HUES6 (cell line): ENCODE measurements around the gene DMRT2.

Experiments used
- H3K27ac ChIP-seq: 2 replicates; pipeline ENCODE4 v1.7.0; 2013; ENCODE audit warnings: low read depth, mild to moderate bottlenecking, low read length, inconsistent platforms
- H3K27me3 ChIP-seq: 2 replicates; pipeline ENCODE4 v1.6.1; 2013; ENCODE audit warnings: low read length; ENCODE audit not compliant: control insufficient read depth, insufficient read depth
- H3K36me3 ChIP-seq: 2 replicates; pipeline ENCODE4 v1.6.1; 2013; ENCODE audit warnings: low read length; ENCODE audit not compliant: control insufficient read depth, insufficient read depth
- H3K4me1 ChIP-seq: 2 replicates; pipeline ENCODE4 v1.6.1; 2013; ENCODE audit warnings: low read length; ENCODE audit not compliant: control insufficient read depth, insufficient read depth
- H3K4me3 ChIP-seq: 2 replicates; pipeline ENCODE4 v1.5.1; 2013; ENCODE audit warnings: low read depth, low read length
- H3K9ac ChIP-seq: one replicate; pipeline ENCODE4 v1.6.1; 2013; ENCODE audit warnings: mild to moderate bottlenecking, low read length
- H3K9me3 ChIP-seq: 2 replicates; pipeline ENCODE4 v1.6.1; 2013; ENCODE audit warnings: low read depth, low read length; ENCODE audit not compliant: control insufficient read depth, insufficient read depth

Gene DMRT2

GRCh38 chr9:1047591-1048230 is 2.4 kb upstream of the DMRT2 start:
- Histone ChIP-seq H3K36me3 (no peaks in the 10 kb centered on the region), H3K27ac (no peak overlapping the region), H3K4me1 (peaks cover 13% of the 10 kb centered on the region; the same call in 1 of the 2 replicates), H3K9ac (no peak overlapping the region), H3K27me3 (peaks cover 100% of the 10 kb centered on the region), H3K9me3 (no peaks in the 10 kb centered on the region), H3K4me3 (peak overlapping the region; percentile 16)

GRCh38 chr9:1048231-1048619 is 1.9 kb upstream of the DMRT2 start:
- peak overlapping the region; percentile 16; the same call in 1 of the 2 replicates for H3K4me3 ChIP-seq
- H3K27ac ChIP-seq, result no peak overlapping the region
- H3K4me1 ChIP-seq, result peaks cover 13% of the 10 kb centered on the region; the same call in 1 of the 2 replicates
- no peak overlapping the region for H3K9ac ChIP-seq
- H3K36me3 ChIP-seq, result no peaks in the 10 kb centered on the region
- H3K9me3 ChIP-seq, result no peaks in the 10 kb centered on the region
- H3K27me3 ChIP-seq, result peaks cover 100% of the 10 kb centered on the region

- Histone ChIP-seq H3K9me3 (no peaks in the 10 kb centered on the region), H3K36me3 (no peaks in the 10 kb centered on the region), H3K4me1 (peaks cover 13% of the 10 kb centered on the region; the same call in 1 of the 2 replicates), H3K27ac (no peak overlapping the region), H3K9ac (no peak overlapping the region), H3K4me3 (no peak overlapping the region), H3K27me3 (peaks cover 100% of the 10 kb centered on the region)
Measured at GRCh38 chr9:1048811-1049210, 1.3 kb upstream of the DMRT2 start.

- H3K27ac ChIP-seq, result no peak overlapping the region
- H3K9me3 ChIP-seq, result no peaks in the 10 kb centered on the region
- peaks cover 13% of the 10 kb centered on the region; the same call in 1 of the 2 replicates for H3K4me1 ChIP-seq
- H3K9ac ChIP-seq, result no peak overlapping the region
- H3K36me3 ChIP-seq, result no peaks in the 10 kb centered on the region
- peaks cover 100% of the 10 kb centered on the region for H3K27me3 ChIP-seq
- H3K4me3 ChIP-seq, result peak overlapping the region; percentile 38
Measured at GRCh38 chr9:1049641-1050040, 516 bp upstream of the DMRT2 start.

GRCh38 chr9:1051210-1051583 is 1.0 kb downstream of the DMRT2 start:
- no peak overlapping the region for H3K27ac ChIP-seq
- peaks cover 100% of the 10 kb centered on the region for H3K27me3 ChIP-seq
- H3K9me3 ChIP-seq, result no peaks in the 10 kb centered on the region
- H3K36me3 ChIP-seq, result no peaks in the 10 kb centered on the region
- H3K9ac ChIP-seq, result no peak overlapping the region
- H3K4me3 ChIP-seq, result peak overlapping the region; percentile 59
- peaks cover 13% of the 10 kb centered on the region; the same call in 1 of the 2 replicates for H3K4me1 ChIP-seq

GRCh38 chr9:1051584-1052275 is 1.6 kb downstream of the DMRT2 start:
- Histone ChIP-seq H3K9ac (no peak overlapping the region), H3K27ac (no peak overlapping the region), H3K27me3 (peaks cover 100% of the 10 kb centered on the region), H3K4me3 (peak overlapping the region; percentile 59), H3K9me3 (no peaks in the 10 kb centered on the region), H3K4me1 (peaks cover 13% of the 10 kb centered on the region; the same call in 1 of the 2 replicates), H3K36me3 (no peaks in the 10 kb centered on the region)

- H3K27ac ChIP-seq, result no peak overlapping the region
- peaks cover 7% of the 10 kb centered on the region; the same call in 1 of the 2 replicates for H3K4me1 ChIP-seq
- H3K27me3 ChIP-seq, result peaks cover 97% of the 10 kb centered on the region
- H3K36me3 ChIP-seq, result no peaks in the 10 kb centered on the region
- H3K9me3 ChIP-seq, result no peaks in the 10 kb centered on the region
- peak overlapping the region; percentile 59 for H3K4me3 ChIP-seq
- no peak overlapping the region for H3K9ac ChIP-seq
Measured at GRCh38 chr9:1052365-1053281, 2.5 kb downstream of the DMRT2 start.

- Histone ChIP-seq H3K36me3 (no peaks in the 10 kb centered on the region), H3K9ac (no peak overlapping the region), H3K4me3 (no peak overlapping the region), H3K4me1 (peaks cover 4% of the 10 kb centered on the region; the same call in 1 of the 2 replicates), H3K9me3 (no peaks in the 10 kb centered on the region), H3K27ac (no peak overlapping the region), H3K27me3 (peaks cover 95% of the 10 kb centered on the region)
Measured at GRCh38 chr9:1053282-1053621, 3.1 kb downstream of the DMRT2 start.

- H3K36me3 ChIP-seq, result no peaks in the 10 kb centered on the region
- no peak overlapping the region for H3K4me3 ChIP-seq
- peaks cover 88% of the 10 kb centered on the region for H3K27me3 ChIP-seq
- H3K4me1 ChIP-seq, result no peaks in the 10 kb centered on the region; the same call in 1 of the 2 replicates
- no peaks in the 10 kb centered on the region for H3K9me3 ChIP-seq
- no peak overlapping the region for H3K27ac ChIP-seq
- H3K9ac ChIP-seq, result no peak overlapping the region
Measured at GRCh38 chr9:1053986-1054425, 3.8 kb downstream of the DMRT2 start.

GRCh38 chr9:1055166-1055565 is 5.0 kb downstream of the DMRT2 start:
- Histone ChIP-seq H3K27ac (no peak overlapping the region), H3K36me3 (no peaks in the 10 kb centered on the region), H3K4me1 (no peaks in the 10 kb centered on the region), H3K4me3 (no peak overlapping the region), H3K9ac (no peak overlapping the region), H3K27me3 (peaks cover 76% of the 10 kb centered on the region), H3K9me3 (no peaks in the 10 kb centered on the region)
